ENCODE measurements around the gene THYN1. TPM values are rescaled to one million over a fixed set of nuclear protein-coding genes. Genes with fewer than 3 reads are reported as not detected.
"Not testable (repeated sequence)": the region's sequence is repeated elsewhere in the genome, so short reads cannot be mapped to it uniquely, and the experiment has no call there.

THYN1 gene
- total RNA-seq, 1 experiment from 2014 or later = 88.3 TPM

GRCh38 chr11:134283461-134284230 lies 30.5 kb upstream of the THYN1 start:
- CTCF ChIA-PET = interaction anchor here (0.6 kb wide), 1 partner anchor 233 kb away, joined by 3 read pairs; no protein-coding TSS in a partner anchor
- H3K4me3 Mint-ChIP-seq (ENCODE audit: unreplicated experiment) = no peak overlapping the region

GRCh38 chr11:134282121-134283045 lies 29.2 kb upstream of the THYN1 start:
- Mint-ChIP-seq H3K9me3 (ENCODE audit: unreplicated experiment) (no peaks in the 10 kb centered on the region), H3K4me1 (ENCODE audit: low read depth, unreplicated experiment) (no peaks in the 10 kb centered on the region), H3K36me3 (ENCODE audit: insufficient read depth, unreplicated experiment) (peaks cover under 1% of the 10 kb centered on the region), H3K4me3 (ENCODE audit: unreplicated experiment) (no peak overlapping the region), H3K27me3 (ENCODE audit: insufficient read depth, unreplicated experiment) (peaks cover 24% of the 10 kb centered on the region), H3K27ac (ENCODE audit: unreplicated experiment) (no peak overlapping the region)
- BruUV-seq (replicated peaks) = no TSS peak
- no peak overlapping the region for H3K4me3 ChIP-seq (ENCODE audit: low read depth, low read length)
- H3K27me3 ChIP-seq (replicated peaks; ENCODE audit: control insufficient read depth, insufficient read depth, low read length) = no peaks in the 10 kb centered on the region; the same call in none of the 2 replicates
- ChIA-PET POLR2A (no interaction called here), CTCF (interaction anchor here (0.6 kb wide), 2 partner anchors 232 to 744 kb away, joined by 3 to 6 read pairs; no protein-coding TSS in a partner anchor)
- H3K36me3 ChIP-seq (ENCODE audit: control insufficient read depth, insufficient read depth, low read length) = no peaks in the 10 kb centered on the region
- no peaks in the 10 kb centered on the region for H3K9me3 ChIP-seq
- TF ChIP-seq CTCF (IDR thresholded peaks at IDR 0.05; ENCODE audit: insufficient read depth in 1 of 2, low read depth in 1 of 2, low read length in 1 of 2, severe bottlenecking in 1 of 2, unreplicated experiment in 1 of 2) = no peak
- intact Hi-C loops (cut with micrococcal nuclease; ENCODE audit: unreplicated experiment) = no loop called here
- no peaks in the 10 kb centered on the region for H3K4me1 ChIP-seq
- DNase-seq = no peak

More at GRCh38 chr11:134283461-134284230, 30.5 kb upstream of the THYN1 start:
- intact Hi-C loops (cut with micrococcal nuclease; ENCODE audit: unreplicated experiment) = no loop called here
- no peaks in the 10 kb centered on the region for H3K4me1 Mint-ChIP-seq (ENCODE audit: low read depth, unreplicated experiment)
- no peaks in the 10 kb centered on the region for H3K9me3 ChIP-seq
- no peaks in the 10 kb centered on the region for H3K9me3 Mint-ChIP-seq (ENCODE audit: unreplicated experiment)
- H3K36me3 Mint-ChIP-seq (ENCODE audit: insufficient read depth, unreplicated experiment) = no peaks in the 10 kb centered on the region
- no peak for TF ChIP-seq CTCF (IDR thresholded peaks at IDR 0.05; ENCODE audit: insufficient read depth in 1 of 2, low read depth in 1 of 2, low read length in 1 of 2, severe bottlenecking in 1 of 2, unreplicated experiment in 1 of 2)
- POLR2A ChIA-PET = no interaction called here
- no peaks in the 10 kb centered on the region for H3K4me1 ChIP-seq
- DNase-seq = no peak
- no TSS peak for BruUV-seq (replicated peaks)
- H3K4me3 ChIP-seq (ENCODE audit: low read depth, low read length) = no peak overlapping the region
- H3K36me3 ChIP-seq (ENCODE audit: control insufficient read depth, insufficient read depth, low read length) = no peaks in the 10 kb centered on the region
- H3K27ac Mint-ChIP-seq (ENCODE audit: unreplicated experiment) = no peak overlapping the region
- peaks cover 27% of the 10 kb centered on the region for H3K27me3 Mint-ChIP-seq (ENCODE audit: insufficient read depth, unreplicated experiment)
- no peaks in the 10 kb centered on the region; the same call in none of the 2 replicates for H3K27me3 ChIP-seq (replicated peaks; ENCODE audit: control insufficient read depth, insufficient read depth, low read length)

- H3K27me3 ChIP-seq (replicated peaks; ENCODE audit: control insufficient read depth, insufficient read depth, low read length); H3K4me1 ChIP-seq; intact Hi-C loops (cut with micrococcal nuclease; ENCODE audit: unreplicated experiment): not testable (repeated sequence)
These were observed 28.5 kb upstream of the THYN1 start for GRCh38 chr11:134281635-134282034.

More at GRCh38 chr11:134281635-134282034, 28.5 kb upstream of the THYN1 start:
- BruUV-seq (replicated peaks); POLR2A ChIA-PET; H3K27ac Mint-ChIP-seq (ENCODE audit: unreplicated experiment); CTCF ChIA-PET; H3K9me3 ChIP-seq; H3K9me3 Mint-ChIP-seq (ENCODE audit: unreplicated experiment); H3K4me1 Mint-ChIP-seq (ENCODE audit: low read depth, unreplicated experiment); DNase-seq; H3K4me3 Mint-ChIP-seq (ENCODE audit: unreplicated experiment); H3K4me3 ChIP-seq (ENCODE audit: low read depth, low read length); H3K36me3 Mint-ChIP-seq (ENCODE audit: insufficient read depth, unreplicated experiment); H3K36me3 ChIP-seq (ENCODE audit: control insufficient read depth, insufficient read depth, low read length): not testable (repeated sequence)
- H3K27me3 Mint-ChIP-seq (ENCODE audit: insufficient read depth, unreplicated experiment) = peaks cover 29% of the 10 kb centered on the region

Data from Caco-2 (cell line).